MG63 (cell line): Measurements from ENCODE around the gene LAMA2. TPM values are rescaled to one million over a fixed set of nuclear protein-coding genes. Genes with fewer than 3 reads are reported as not detected.

Source experiments
- DNase-seq: peaks from one replicate; pipeline ENCODE4 v3.0.0-alpha.2; 2020
- H3K27me3 ChIP-seq: fragments of 250-450 bp; sonication (Bioruptor Pico); 2 replicates; pipeline ENCODE4 v1.5.1; 2020; ENCODE audit warnings: mild to moderate bottlenecking, moderate library complexity
- H3K36me3 ChIP-seq: fragments of 250-450 bp; sonication (Bioruptor Pico); 2 replicates; pipeline ENCODE4 v1.5.1; 2020; ENCODE audit warnings: mild to moderate bottlenecking, moderate library complexity
- H3K4me3 ChIP-seq: fragments of 250-450 bp; sonication (Bioruptor Pico); 2 replicates; pipeline ENCODE4 v1.5.1; 2020; ENCODE audit warnings: mild to moderate bottlenecking, moderate library complexity
- H3K9me3 ChIP-seq: fragments of 250-450 bp; sonication (Bioruptor Pico); 2 replicates; pipeline ENCODE4 v1.5.1; 2020; ENCODE audit warnings: mild to moderate bottlenecking, moderate library complexity
- total RNA-seq: library from RNA; depleted of rRNA; stranded (reverse); fragments of >200 nt; shearing (Covaris generic); gene quantifications from 2 replicates; pipeline ENCODE4 v1.2.3, GENCODE V29; 2014; ENCODE audit warnings: low replicate concordance

Gene LAMA2
- total RNA-seq, 1 experiment from 2014 or later, result 8.5 TPM

DNA sequence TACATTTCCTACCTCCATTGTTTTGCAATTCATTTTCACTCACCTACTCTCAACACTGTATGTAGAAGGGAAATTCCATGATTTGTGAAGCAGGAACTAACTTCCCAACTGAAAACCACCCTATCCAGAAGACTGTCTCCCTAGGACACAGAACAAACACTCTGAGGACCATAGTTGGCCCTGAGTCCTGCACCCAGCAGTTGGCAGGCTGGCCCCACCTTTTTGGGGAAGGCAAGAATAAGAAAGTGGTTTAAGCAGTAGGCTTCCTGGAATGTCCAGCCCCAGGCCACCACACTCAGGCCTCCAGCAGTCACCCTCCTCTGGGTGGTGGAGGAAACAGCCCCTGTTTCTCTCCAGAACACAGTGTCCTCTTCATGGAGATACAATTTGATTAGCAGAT lies 568.2 kb downstream of the LAMA2 start:
- H3K9me3 ChIP-seq, result no peaks in the 10 kb centered on the region
- no peak for DNase-seq
- no peaks in the 10 kb centered on the region for H3K27me3 ChIP-seq
- H3K36me3 ChIP-seq, result no peaks in the 10 kb centered on the region
- H3K4me3 ChIP-seq, result no peak overlapping the region

DNA sequence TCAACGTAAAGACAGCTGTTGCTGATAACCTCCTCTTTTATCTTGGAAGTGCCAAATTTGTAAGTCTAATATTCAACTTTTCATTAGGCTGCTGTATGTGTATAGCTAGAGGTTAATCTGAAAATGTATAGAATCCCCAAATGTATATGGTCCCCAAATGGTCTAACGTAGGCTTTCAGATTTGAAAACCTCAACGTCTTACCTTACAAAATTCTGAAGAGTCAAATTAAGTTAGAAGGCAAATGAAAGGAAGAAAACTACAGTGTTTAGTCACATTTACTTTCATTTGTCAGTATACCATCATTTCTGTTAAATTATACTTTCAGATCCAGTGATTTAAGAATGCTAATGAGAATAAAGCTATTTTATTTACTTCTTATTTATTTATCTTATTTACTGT lies 570.1 kb downstream of the LAMA2 start:
- Histone ChIP-seq H3K4me3 (no peak overlapping the region), H3K9me3 (no peaks in the 10 kb centered on the region), H3K27me3 (no peaks in the 10 kb centered on the region), H3K36me3 (no peaks in the 10 kb centered on the region)
- DNase-seq, result no peak

DNA sequence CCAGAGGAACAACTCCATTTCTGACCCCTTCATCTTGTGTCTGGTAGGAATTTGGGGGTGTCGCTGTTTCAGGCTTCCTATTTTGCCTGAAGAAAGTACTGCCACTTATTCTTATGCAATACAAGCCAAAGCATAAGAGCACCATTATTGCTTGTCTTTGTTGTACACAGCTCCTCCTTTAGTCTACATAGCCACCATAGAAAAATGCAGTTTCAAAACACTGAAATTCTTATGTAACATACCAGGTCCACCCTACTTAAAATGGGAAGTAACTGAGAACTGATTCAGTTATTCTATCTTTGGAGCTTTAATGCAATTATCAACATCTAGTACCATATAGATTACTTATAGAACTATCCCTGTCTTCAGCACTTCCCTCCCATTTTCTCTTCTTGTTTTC lies 571.5 kb downstream of the LAMA2 start:
- H3K27me3 ChIP-seq, result no peaks in the 10 kb centered on the region
- H3K4me3 ChIP-seq, result no peak overlapping the region
- H3K9me3 ChIP-seq, result no peaks in the 10 kb centered on the region
- DNase-seq, result no peak
- H3K36me3 ChIP-seq, result no peaks in the 10 kb centered on the region

DNA sequence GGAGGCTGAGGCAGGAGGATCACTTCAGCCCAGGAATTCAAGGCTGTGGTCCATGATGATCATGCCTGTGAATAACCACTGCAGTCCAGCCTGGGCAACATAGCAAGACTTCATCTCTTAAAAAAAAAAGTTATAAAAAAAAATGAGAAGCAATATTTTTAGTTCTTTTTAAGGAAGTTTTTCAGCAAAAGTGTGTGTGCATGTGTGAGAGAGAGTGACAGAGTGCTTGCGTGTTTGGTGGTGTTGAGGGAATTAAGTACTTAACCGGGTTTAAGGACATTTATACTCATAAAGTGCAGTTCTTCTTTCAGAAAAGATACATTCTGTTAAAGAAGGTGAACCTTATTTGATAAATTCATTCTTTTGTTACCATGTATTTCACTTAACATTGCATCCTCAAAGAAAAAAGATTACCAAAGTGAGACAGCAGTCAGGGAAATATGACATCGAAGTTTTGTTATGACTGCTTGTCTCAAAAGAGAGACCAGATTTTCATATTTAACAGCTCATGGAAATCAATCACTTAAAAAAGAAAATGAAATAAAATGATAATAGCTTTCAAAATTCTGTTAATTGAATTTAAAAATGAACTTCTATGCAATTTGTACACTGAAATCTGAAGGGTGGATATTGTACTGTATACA lies 572.3 kb downstream of the LAMA2 start:
- Histone ChIP-seq H3K27me3 (no peaks in the 10 kb centered on the region), H3K4me3 (no peak overlapping the region), H3K9me3 (no peaks in the 10 kb centered on the region), H3K36me3 (no peaks in the 10 kb centered on the region)
- DNase-seq, result no peak

DNA sequence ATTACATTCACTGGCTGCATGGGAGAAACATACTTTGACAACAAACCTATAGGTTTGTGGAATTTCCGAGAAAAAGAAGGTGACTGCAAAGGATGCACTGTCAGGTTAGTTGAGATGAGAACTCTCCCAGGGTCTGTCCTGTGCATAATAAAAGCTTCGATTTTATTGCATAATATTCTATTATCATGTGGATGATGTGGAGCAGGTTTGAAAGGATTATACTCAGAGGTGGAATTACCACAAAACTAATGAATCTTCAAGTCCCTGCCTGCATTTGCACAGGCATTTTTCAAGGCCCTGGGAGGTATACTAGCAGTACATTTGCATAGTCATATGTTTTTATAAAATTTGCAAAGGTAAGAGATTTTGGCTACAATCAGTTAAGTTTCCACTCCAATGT lies 577.3 kb downstream of the LAMA2 start:
- Histone ChIP-seq H3K27me3 (no peaks in the 10 kb centered on the region), H3K4me3 (no peak overlapping the region), H3K36me3 (no peaks in the 10 kb centered on the region), H3K9me3 (no peaks in the 10 kb centered on the region)
- no peak for DNase-seq

DNA sequence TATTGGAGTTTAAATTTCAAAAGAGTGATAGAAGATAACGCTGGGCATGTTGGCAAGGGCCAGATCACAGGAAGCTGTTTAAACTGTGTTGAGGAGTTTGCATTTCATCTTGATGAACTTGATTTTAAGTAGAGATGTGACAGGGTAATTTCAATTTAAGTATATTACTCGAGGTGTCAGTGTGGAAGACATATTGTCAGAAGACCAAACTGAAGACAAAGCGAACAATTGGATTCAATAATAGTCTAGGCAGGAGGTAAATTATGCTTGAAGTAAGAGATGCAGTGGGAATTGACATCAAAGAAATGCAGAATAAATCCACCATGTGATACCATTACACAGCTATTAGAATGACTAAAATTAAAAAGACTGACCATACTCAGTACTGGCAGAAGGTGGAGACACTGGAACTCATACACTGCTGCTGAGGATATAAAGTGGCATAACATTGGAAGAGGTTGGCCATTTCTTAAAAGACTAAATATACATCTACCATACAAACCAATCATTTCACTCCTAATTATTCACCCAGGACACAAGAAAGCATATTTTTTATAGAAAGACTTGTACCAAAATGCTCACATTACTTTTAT lies 586.2 kb downstream of the LAMA2 start:
- Histone ChIP-seq H3K4me3 (no peak overlapping the region), H3K27me3 (no peaks in the 10 kb centered on the region), H3K9me3 (no peaks in the 10 kb centered on the region), H3K36me3 (no peaks in the 10 kb centered on the region)
- DNase-seq, result no peak

DNA sequence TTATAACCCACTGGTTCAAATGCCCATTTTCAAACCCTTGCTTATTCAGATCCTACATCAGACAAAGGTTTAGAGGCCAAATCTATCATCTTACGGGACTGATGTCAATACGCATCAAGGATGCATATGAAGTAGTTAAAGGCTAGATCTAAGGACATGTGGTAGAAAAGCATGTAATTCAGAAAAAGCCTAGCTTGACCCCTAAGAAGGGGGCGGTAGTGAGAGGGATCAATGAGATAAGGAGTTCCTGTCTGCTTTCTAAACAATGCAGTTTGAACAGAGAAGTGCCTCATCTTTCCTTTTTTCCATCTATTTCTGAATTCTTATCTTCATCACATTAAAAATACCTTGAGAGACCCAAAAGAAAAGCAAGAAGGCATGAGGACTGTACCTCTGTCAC lies 589.3 kb downstream of the LAMA2 start:
- Histone ChIP-seq H3K36me3 (no peaks in the 10 kb centered on the region), H3K27me3 (no peaks in the 10 kb centered on the region), H3K9me3 (no peaks in the 10 kb centered on the region), H3K4me3 (no peak overlapping the region)
- DNase-seq, result no peak

DNA sequence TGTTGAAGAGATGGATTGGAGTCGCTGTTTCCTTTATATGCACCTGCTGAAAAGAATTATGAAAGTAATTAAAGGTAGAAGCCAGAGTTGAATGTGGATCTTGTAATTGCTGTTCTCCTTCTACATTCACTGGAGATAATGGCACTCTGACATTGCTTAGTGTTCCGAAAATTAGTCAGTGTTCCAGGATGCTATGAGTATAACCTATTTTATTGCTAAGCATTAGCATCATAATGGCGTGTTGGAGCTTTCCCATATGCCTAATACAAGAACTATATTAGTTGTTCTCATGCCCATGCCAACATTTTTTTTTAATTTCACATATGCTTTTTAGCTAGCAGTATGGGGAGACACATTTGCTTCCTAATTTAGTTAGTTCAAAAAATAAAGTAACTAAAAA lies 590.6 kb downstream of the LAMA2 start:
- Histone ChIP-seq H3K27me3 (no peaks in the 10 kb centered on the region), H3K9me3 (no peaks in the 10 kb centered on the region), H3K36me3 (no peaks in the 10 kb centered on the region), H3K4me3 (no peak overlapping the region)
- no peak for DNase-seq

DNA sequence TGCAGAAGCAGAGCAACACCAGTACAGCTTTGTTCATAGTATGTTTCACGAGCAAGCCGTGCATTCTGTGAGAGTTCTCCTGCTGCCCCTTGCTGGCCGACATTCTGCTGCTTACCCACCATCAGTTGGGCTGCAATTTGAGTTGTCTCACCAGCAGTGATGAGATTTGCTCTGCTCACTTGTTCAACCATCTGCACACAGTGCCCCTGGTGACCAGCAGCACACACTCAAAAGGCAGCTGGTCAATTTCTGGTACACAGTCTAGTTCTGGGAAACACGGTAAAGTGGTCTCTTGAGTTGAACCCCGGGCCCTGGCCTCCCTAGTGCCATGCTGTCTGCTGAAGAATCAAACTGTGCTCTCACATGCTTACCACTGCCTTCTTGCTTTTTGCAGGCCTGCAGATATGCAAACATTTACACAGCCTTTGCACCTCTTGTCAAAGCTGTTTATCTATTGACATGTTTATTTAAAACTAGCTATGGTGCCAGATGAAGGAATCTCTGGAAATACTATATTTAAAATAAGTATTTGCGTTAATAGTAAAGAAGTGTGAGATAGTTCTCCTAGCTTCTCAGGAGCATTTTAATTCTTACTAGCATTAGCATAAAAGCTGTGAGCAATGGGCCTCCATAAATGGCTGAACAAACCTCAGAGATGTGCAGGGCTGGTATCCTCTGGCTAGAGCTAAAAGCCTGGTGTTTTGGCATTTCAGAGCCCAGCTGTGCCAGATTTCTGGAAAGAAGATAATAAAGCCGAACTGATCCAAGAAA lies 592.7 kb downstream of the LAMA2 start:
- Histone ChIP-seq H3K4me3 (no peak overlapping the region), H3K9me3 (no peaks in the 10 kb centered on the region), H3K27me3 (no peaks in the 10 kb centered on the region), H3K36me3 (no peaks in the 10 kb centered on the region)
- no peak for DNase-seq

DNA sequence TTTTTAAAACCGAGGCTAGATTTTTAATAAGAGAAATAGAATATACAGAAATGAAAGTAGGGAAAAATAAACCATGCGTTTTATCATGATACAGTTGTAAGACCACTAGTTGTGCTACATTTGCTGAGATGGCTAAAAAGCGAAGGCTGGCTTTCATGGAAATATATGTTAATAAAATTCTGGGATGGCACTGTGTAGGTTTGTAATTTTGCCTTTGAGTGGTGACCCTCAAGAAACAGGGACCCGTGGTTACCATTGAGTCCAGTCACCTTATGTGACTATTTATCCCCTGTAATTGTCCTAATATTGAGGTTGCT lies 593.3 kb downstream of the LAMA2 start:
- H3K36me3 ChIP-seq, result no peaks in the 10 kb centered on the region
- DNase-seq, result no peak
- H3K27me3 ChIP-seq, result no peaks in the 10 kb centered on the region
- H3K9me3 ChIP-seq, result no peaks in the 10 kb centered on the region
- H3K4me3 ChIP-seq, result no peak overlapping the region

DNA sequence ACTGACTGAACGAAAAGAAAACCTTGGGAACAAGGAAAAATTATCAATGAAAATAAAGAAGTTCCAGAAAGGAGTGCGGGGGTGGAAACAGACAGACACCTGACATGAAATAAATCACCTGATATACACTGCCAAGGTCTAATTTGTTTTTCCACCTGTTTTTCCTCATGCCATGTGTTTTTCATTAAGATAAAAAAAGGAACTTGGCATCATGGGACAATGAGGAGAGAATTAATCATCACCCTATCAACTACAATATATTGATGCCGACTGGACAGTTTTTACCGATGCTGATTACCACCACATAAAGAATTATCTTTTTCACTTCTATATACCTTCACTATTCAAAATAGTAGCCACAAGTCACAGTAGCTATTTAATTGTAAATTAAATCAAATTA lies 593.9 kb downstream of the LAMA2 start:
- H3K9me3 ChIP-seq, result no peaks in the 10 kb centered on the region
- no peak overlapping the region for H3K4me3 ChIP-seq
- no peaks in the 10 kb centered on the region for H3K27me3 ChIP-seq
- DNase-seq, result no peak
- H3K36me3 ChIP-seq, result no peaks in the 10 kb centered on the region

DNA sequence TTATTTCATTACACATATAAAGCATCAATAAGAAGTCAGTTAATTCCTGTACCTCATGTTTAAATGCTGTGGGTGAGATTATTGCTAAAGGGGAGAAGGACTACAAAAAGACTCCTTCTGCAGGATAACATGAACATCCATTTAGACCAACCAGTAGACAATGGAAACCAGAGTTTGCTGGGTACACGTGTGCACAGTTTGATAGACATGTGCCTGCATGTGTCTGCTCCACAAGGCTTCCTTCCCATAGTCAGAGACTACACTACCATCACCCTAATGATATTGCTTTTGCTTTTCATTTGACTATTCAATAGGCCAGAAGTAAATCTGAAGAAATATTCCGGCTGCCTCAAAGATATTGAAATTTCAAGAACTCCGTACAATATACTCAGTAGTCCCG lies 595.4 kb downstream of the LAMA2 start:
- no peak for DNase-seq
- H3K36me3 ChIP-seq, result no peaks in the 10 kb centered on the region
- H3K27me3 ChIP-seq, result no peaks in the 10 kb centered on the region
- no peak overlapping the region for H3K4me3 ChIP-seq
- no peaks in the 10 kb centered on the region for H3K9me3 ChIP-seq

DNA sequence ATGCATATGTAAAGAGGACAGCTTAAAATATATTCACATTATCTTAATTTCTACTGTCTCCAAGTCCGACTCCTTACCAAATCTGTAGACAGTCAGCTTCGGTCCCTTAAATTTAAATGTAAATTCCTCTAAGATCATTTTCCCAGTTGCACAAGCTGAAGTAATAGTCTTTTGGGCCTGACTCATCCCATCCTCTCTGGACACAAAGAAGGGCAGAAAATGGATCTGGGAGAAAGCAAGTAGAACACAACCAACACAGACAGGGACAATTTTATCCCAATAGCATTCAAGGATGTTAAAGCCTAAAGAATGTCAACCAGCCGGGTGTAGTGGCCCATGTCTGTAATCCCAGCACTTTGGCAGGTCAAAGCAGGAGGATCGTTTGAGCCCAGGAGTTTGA lies 598.8 kb downstream of the LAMA2 start:
- no peaks in the 10 kb centered on the region for H3K36me3 ChIP-seq
- DNase-seq, result no peak
- no peaks in the 10 kb centered on the region for H3K9me3 ChIP-seq
- H3K27me3 ChIP-seq, result no peaks in the 10 kb centered on the region
- H3K4me3 ChIP-seq, result no peak overlapping the region

DNA sequence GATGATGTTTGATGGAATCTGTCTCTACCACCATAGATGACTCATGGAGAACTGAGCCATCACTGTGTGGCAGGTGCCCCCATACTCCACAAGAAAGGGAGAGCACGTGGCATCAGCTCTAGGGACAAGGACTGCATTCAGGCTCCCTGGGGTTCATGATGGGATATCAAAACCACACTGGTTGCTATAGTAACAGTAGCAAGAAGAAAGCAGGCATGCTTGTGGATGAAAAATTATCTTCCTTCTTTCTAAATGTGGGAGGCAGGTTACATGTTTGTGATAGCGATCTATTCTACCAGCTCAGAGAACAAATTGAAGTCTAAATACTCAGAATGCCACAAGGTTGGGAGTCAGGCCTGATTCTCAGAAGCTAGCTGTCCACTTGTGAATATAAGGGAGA lies 602.8 kb downstream of the LAMA2 start:
- no peak for DNase-seq

DNA sequence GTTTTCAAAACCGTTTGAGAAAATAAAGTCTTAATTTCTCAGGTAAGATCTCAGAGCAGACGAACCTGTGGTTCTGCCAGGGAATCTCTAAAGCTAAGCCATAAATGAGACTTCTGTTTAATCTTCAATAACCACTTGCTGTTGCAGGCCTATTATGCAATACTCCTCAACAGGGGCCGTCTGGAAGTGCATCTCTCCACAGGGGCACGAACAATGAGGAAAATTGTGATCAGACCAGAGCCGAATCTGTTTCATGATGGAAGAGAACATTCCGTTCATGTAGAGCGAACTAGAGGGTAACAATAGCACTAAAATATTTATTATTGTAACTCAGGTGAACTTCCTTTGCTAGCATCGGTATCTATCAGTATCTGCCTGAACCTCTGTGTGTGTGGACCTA lies 603.4 kb downstream of the LAMA2 start:
- Histone ChIP-seq H3K9me3 (no peaks in the 10 kb centered on the region), H3K36me3 (no peaks in the 10 kb centered on the region), H3K4me3 (no peak overlapping the region), H3K27me3 (no peaks in the 10 kb centered on the region)
- no peak for DNase-seq

More for the DNA sequence above, 602.8 kb downstream of the LAMA2 start:
- no peaks in the 10 kb centered on the region for H3K27me3 ChIP-seq
- no peaks in the 10 kb centered on the region for H3K36me3 ChIP-seq
- H3K9me3 ChIP-seq, result no peaks in the 10 kb centered on the region
- no peak overlapping the region for H3K4me3 ChIP-seq

DNA sequence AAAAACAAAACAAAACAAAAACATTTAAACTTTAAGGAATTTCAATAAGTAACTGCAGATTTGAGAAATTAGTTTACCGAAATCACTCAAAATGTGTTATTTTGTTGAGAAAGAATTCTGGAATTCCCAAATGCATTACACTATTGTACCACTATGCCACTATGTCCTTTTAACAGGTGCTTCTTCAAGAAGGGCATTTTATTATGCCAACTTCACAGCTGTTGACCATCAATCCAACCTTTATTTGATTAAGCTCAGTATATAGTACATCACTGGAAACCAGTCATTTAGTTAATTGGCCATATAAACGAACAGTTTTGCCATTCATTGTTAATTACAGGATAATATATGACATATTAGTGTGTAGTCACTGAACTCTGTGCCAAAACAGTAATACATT lies 605.4 kb downstream of the LAMA2 start:
- Histone ChIP-seq H3K27me3 (no peaks in the 10 kb centered on the region), H3K4me3 (no peak overlapping the region), H3K9me3 (no peaks in the 10 kb centered on the region), H3K36me3 (no peaks in the 10 kb centered on the region; the same call in 1 of the 2 replicates)
- no peak for DNase-seq

DNA sequence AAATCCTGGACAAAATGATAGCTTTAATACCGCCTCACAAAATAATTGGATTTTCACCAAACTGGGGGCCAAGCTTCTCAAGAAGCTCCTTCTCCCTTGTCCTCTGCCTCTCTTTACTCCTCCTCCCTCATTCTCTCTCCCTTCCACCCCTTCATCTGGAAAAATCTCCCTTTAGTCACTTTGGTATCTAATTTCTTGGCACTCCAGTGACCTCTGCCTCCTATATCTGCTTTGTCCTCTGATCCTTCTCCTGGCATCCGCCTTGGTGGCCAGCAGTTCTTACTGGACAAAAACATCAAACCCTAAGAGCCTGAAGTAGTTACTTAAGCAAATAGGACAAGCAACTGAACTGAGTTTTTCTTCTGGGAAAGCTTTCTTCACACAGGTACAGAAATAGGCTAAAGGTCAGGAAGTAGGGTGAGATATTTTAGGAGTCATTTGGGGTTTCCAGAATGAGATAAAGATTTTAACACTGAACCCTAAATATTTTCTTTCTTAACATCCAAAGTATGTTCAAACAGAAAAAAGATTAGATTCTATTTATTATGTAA lies 606.4 kb downstream of the LAMA2 start:
- Histone ChIP-seq H3K36me3 (peaks cover 6% of the 10 kb centered on the region), H3K27me3 (no peaks in the 10 kb centered on the region), H3K4me3 (no peak overlapping the region), H3K9me3 (no peaks in the 10 kb centered on the region; the same call in 1 of the 2 replicates)
- peak; percentile 14 for DNase-seq
